Choroid plexus epithelial cell (primary cell): ENCODE results near the gene NEDD4L.

Source experiments
- DNase-seq: peaks from one replicate; pipeline ENCODE4 v3.0.0-alpha.2; 2010; ENCODE audit warnings: low read depth
- H3K4me3 ChIP-seq: 2 replicates; pipeline ENCODE4 v1.5.1; 2011; ENCODE audit warnings: low read depth, mild to moderate bottlenecking, control low read depth, low read length, moderate library complexity
- CTCF ChIP-seq: conservative IDR thresholded peaks from 2 replicates; pipeline ENCODE4 v1.5.1; 2011; ENCODE audit warnings: low read depth, mild to moderate bottlenecking, control low read depth, inconsistent platforms, low read length, moderate library complexity

The NEDD4L gene

DNA sequence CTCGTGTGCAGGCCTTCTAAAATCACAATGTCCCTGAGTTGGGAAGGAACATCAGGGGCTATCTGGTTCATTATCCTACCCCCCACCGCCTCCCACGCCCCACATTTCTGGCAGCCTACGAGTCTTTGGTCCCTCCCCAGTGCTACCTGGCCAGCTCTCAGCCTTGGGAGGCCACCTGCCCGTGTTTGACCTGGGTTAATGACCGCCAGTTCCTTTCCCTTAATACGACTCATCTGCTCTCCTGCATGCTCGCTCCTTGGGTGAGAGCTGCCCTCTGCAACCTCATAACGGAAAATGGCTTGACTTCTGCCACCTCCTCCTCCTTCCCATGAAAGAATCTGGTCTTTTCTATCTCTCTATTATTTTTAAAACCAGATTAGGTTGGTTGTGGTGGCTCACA is 112.5 kb downstream of the NEDD4L start:
- TF ChIP-seq CTCF = no peak
- DNase-seq = no peak

DNA sequence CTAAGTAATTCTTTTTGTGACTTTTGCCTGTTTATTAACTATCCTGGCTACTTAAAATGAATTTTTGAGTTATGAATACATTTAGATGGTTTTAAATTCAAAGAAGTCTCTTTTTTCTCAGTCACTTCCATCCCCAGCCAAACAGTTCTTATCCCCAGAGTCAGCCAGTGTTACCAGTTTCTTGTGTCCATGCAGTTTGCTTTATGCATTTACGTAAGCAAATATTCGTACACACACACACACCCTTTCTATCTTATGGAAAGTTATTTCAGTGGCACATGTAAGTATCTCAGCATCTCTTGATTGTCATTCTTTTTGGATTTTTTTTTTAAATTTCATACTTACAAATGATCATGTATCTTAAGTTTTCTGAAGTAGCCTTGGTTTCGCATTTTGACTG is 113.2 kb downstream of the NEDD4L start:
- no peak for DNase-seq
- TF ChIP-seq CTCF = no peak
- H3K4me3 ChIP-seq = no peak overlapping the region

More for the DNA sequence above, 112.5 kb downstream of the NEDD4L start:
- H3K4me3 ChIP-seq = no peak overlapping the region

DNA sequence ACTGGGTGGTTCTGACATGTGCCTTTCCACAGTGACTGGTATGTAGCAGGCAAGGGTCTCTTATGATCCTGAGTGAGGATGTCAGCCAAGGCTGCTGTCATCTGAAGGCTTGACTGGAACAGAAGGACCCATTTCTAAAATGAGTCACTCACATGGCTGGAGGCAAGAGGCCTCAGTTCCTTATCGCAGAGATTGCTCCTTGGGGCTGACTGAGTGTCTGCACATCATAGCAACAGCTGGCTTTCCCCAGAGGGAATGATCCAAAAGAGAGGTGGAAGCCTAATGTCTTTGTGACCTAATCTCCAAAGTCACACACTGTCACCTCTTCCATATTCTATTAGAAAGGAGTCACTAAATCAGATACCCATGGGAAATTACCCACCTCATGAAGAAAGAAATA is 114.0 kb downstream of the NEDD4L start:
- no peak for DNase-seq
- no peak overlapping the region for H3K4me3 ChIP-seq
- no peak for TF ChIP-seq CTCF

- no peak for DNase-seq
- no peak overlapping the region for H3K4me3 ChIP-seq
- TF ChIP-seq CTCF = no peak
Observed at GRCh38 chr18:58158459-58158858, 114.4 kb downstream of the NEDD4L start.

DNA sequence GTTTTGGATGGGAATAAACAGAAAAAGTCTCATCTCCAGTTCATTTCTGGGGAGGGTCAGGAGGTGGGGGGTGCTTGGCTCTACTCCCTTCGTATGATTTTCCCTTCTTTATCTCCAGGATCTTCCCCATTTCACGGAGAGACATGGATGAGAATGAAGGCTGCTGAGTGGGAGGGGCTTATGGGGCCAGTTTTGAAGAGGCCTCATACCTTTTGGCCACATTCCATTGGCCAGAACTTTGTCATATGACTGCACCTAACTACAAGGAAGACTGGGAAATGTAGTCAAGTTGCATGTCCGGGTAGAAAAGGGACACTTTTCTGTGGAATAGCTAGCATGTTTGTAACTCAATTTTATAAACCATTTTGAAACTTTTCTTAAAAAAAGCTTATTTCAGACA is 117.6 kb downstream of the NEDD4L start:
- DNase-seq = peak; percentile 50
- TF ChIP-seq CTCF = no peak
- H3K4me3 ChIP-seq = no peak overlapping the region

- H3K4me3 ChIP-seq = no peak overlapping the region
- no peak for DNase-seq
- TF ChIP-seq CTCF = no peak
Observed at GRCh38 chr18:58162127-58162526, 118.1 kb downstream of the NEDD4L start.

GRCh38 chr18:58163004-58163590 is 119.1 kb downstream of the NEDD4L start:
- no peak for TF ChIP-seq CTCF
- DNase-seq = no peak
- no peak overlapping the region for H3K4me3 ChIP-seq
